NCI-H82 treated with DMSO at 0.1 percent for 48 hours (cell line): Measurements from ENCODE around the gene CALN1.

Source experiments
- DNase-seq: peaks from one replicate; lab custom pipeline; 2025; ENCODE audit not compliant: unreplicated experiment; lab: John Stamatoyannopoulos, UW

The CALN1 gene

GRCh38 chr7:72196176-72196575 is 216.0 kb downstream of the CALN1 start:
- DNase-seq, result no peak

- DNase-seq, result no peak
Measured at GRCh38 chr7:72190919-72191318, 221.2 kb downstream of the CALN1 start.

GRCh38 chr7:72190146-72190545 is 222.0 kb downstream of the CALN1 start:
- no peak for DNase-seq

- DNase-seq, result no peak
Measured at GRCh38 chr7:72187179-72187578, 225.0 kb downstream of the CALN1 start.

- no peak for DNase-seq
Measured at GRCh38 chr7:72183835-72184234, 228.3 kb downstream of the CALN1 start.

- DNase-seq, result no peak
Measured at GRCh38 chr7:72182036-72182435, 230.1 kb downstream of the CALN1 start.

DNA sequence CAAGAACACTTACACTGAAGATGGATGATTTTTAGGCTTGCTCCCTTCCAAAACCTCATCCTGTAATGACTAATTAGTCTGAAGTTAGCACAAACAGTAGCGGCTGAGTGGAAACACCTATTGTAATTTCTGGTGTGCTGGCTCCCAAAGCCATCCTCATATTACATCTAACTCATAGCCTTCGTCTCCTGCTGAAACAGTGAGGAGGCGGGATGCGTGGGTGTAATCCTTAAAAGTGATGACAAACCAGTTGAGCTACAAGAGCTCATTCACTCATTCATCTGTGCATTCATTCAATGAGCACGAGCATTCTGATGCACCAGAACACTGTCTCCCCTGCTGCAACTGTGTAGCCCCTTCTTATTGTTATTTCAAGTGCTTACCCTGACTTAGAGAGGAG is 235.3 kb downstream of the CALN1 start:
- no peak for DNase-seq

GRCh38 chr7:72170475-72170874 is 241.7 kb downstream of the CALN1 start:
- no peak for DNase-seq

DNA sequence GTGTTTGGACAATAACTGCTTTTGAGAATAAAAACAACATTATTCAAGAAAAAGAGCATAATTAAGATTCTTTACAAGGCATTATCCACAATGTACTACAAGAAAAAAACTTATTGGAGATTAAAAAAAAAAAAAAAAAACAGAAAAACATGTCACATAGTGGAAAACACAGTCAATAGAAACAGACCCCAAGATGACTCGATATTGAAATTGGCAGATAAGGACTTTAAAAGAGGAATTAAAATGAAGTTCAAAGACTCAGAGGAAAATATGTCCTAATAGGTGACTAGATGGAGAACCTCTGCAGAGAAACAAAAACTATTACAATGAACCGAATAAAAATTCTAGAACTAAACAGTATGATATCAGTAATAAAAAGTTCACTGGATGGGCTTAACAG is 248.9 kb downstream of the CALN1 start:
- DNase-seq, result no peak

GRCh38 chr7:72161534-72161933 is 250.6 kb downstream of the CALN1 start:
- no peak for DNase-seq

DNA sequence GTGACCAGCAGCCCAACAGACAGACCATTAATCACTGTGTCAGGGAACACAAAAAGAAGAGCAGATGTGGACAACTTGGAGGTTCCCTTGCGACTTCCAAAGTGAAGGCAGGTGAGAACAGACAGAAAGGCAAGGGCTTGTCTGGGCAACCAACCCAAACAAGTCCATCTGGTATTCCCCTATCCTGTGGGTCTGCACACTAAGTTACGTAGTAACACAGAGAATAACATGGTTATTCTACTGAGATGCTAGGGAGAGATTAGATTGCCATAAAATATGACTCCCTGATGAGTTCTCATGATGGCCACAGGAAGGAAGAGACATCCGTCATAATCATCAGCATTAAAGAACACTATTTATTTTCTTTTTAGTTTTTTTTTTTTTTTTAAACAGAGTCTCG is 252.2 kb downstream of the CALN1 start:
- DNase-seq, result no peak

DNA sequence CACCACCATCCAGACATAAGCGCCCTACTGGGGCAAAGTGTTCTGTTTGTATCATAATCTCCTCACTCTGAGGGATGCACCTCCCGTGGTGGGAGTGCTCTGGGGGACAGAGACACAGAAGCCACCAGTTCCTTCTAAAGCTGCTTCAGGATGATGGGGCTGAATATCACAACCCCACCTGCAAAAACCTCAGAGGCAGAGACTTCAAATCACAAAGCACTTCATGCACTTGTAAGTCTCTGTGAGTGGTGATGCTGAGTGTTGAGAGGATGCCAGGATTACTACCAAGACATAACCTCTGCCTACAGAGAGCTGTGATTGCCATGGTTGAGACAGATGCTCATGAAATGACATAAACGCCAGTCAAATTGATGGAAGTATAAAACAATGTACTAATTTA is 255.5 kb downstream of the CALN1 start:
- no peak for DNase-seq

DNA sequence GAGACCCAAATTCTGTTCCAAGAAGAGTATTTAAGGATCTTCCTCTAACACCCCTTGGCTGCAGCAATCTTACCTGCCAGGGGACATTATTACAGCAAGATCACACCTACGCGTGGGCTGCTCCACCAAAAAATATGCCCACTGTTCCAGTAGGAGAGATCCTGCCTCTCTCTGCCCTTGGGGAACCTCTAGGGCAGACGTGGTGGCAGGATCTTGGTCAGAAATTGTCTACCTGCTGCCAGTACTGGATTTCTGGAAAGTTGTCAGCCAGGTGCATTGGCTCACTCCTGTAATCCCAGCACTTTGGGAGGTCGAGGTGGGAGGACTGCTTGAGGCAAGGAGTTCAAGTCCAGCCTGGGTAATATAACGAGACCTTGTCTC is 259.0 kb downstream of the CALN1 start:
- DNase-seq, result no peak

DNA sequence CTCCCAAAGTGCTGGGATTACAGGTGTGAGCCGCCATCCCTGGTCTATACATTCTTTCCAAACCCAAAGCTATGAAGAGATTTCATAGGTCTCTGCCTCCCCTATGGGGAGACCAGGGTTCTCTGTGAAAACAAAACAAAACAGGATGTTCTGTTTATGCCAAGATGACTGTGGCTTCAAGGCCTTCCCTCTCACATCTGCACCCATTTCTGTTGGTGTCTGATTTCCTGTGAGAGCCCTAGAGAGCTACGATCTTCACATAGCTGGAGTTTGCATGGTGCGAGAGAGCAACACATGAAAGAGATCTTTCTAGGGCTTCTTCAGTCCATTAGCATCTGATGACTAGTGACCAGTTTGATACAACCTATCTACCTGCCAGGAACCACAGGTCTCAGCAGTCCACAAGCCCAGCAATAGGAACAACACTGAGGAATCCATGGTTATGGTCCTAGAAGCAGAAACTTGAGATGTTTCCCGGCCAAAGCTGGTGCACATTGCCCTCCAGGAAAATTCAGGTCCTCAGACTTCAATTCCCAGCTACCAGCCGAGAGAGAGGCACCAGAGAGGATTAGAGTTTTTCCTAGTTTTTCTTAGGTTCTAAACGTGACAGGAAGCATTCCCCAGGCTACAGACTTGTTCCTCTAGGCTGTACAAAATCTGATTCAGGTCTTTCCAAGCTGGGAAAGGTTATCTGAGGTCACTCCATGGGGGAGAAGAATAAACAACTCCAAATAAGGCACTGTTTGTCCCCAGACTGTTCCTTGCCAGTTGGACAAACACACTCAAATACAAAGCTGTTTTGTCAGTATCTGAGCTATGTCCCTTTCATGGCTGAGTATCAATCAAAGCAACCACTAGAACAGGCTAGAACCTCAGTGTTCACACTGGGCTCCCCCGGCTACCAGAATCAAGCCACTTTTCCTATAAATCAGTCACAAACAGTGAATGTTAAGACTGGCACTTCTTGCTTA is 259.7 kb downstream of the CALN1 start:
- no peak for DNase-seq

GRCh38 chr7:72140566-72140965 is 271.6 kb downstream of the CALN1 start:
- DNase-seq, result no peak

- no peak for DNase-seq
Measured at GRCh38 chr7:72127136-72127535, 285.0 kb downstream of the CALN1 start.

DNA sequence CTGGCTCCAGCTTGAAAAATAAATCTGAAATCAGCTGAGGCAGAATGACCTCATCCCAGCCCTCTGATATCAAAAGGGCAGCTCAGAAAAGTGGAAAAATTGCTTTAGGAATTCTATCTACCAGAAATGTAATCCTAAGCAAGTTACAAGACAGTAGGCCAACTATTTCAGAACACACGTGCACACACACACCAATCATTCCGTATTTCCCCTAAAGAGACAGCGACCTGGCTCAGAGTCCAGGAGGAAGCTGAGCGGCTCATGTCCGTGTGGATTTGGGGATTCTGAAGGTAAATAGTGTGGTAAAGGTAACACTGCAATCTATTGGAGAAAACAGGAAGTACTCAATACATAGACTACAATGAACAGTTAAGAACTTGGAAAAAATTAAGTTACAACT is 288.2 kb downstream of the CALN1 start:
- DNase-seq, result no peak

DNA sequence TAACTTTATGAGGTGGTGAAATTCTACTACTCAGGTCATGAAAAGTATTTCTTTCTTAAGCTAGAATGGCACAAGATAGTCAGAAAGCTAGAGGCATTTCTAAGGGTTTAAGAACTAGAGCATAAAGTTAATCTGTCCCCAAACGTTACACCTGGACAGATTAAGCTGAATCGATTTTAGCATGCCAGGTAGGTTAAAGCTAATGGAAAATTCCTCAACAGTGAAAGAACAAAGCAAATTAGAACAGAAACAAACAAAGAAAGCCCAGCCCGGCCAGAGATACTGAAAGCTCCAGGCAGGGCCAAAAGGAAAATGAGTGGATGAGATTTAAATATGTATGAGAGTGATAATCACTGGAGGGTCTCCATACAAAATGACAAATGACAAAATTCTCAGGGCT is 293.8 kb downstream of the CALN1 start:
- no peak for DNase-seq

DNA sequence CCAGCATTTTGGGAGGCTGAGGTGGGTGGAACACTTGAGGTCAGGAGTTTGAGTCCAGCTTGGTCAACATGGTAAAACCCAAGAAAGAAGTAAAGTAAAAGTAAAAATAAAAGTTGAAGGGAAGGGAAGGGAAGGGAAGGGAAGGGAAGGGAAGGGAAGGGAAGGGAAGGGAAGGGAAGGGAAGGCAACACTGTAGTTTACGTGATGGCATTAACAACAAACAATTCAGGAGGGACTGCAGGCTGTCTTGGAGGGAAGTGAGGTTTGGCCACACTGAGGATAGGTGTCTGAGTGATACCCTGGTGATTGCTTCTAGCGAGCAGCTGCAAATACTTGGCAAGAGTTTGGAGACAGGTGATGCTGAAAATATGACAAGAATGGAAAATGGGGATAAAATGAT is 298.0 kb downstream of the CALN1 start:
- DNase-seq, result no peak

DNA sequence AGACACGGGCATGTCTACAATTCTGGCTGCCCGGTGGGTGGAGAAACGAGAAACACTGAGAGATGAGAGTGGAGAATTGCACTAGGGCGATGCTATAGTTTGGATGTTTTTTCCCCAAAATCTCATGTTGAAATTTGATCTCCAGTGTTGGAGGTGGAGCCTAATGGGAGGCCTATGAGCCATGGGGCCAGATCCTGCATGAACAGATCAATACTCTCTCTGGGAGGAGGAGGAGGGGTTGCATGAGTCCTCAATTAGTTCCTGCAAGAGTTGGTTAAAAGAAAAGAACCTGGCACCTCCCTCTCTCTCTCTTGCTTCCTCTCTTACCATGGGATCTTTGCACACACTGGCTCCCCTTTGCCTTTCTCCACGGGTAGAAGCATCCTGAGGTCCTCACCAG is 299.1 kb downstream of the CALN1 start:
- no peak for DNase-seq

DNA sequence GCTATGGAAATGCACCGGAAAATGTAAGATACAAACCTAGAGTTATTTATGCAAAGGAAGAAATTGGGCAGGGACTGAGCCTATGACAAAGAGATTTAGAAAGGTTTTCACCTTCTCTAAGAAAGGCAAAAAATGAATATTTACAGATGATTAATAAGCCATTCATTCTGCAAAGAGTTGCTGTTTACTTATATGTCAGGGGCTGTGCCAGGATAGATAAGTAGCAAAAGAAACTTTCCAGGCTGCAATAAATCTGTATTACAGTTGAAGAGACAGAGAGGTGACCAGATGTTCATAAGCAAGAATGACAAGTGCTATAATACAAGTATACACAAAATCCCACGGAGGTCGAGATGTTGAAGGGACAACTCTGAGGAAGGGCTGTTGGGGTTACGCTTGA is 299.6 kb downstream of the CALN1 start:
- DNase-seq, result no peak

DNA sequence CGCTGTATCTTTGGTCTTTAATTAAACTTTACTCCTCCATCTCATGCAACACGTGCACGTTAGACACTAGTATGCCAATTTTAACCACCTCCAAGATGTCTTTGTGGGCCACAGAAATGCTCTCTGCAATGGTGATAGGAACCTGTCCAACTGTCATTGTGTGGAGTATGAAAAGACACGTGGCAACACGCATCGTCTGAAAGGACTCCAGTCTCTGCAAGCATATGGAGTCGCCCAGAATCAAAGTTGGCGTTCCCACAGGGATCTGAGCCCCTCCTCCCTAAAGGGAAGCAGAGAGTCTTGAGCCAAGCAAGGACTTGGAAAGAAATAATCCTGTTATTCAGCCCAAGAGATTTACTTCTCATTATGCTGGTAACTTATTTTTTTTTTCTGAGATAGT is 301.1 kb downstream of the CALN1 start:
- peak; percentile 42 for DNase-seq

GRCh38 chr7:72109566-72109965 is 302.6 kb downstream of the CALN1 start:
- DNase-seq, result no peak
